ENCODE data around the gene ST3GAL2.

Gene ST3GAL2

GRCh38 chr16:70429888-70430666 lies 8.8 kb downstream of the ST3GAL2 start:
- no peak overlapping the region for H3K4me3 ChIP-seq (ENCODE audit: low read length)
- no peak overlapping the region for H3K27ac ChIP-seq (ENCODE audit: low read depth, low read length)
- peaks cover 27% of the 10 kb centered on the region for H3K4me1 ChIP-seq (ENCODE audit: control insufficient read depth, insufficient read depth, low read length)
- H3K27me3 ChIP-seq (ENCODE audit: control insufficient read depth, insufficient read depth, low read length): no peaks in the 10 kb centered on the region
- no peaks in the 10 kb centered on the region for H3K36me3 ChIP-seq (ENCODE audit: control insufficient read depth, insufficient read depth, low read length)
- H3K9ac ChIP-seq (ENCODE audit: low read length): no peak overlapping the region

- H3K27ac ChIP-seq (ENCODE audit: low read depth, low read length): peak overlapping the region; percentile 42
- H3K4me3 ChIP-seq (ENCODE audit: low read length): peak overlapping the region; percentile 21
- H3K36me3 ChIP-seq (ENCODE audit: control insufficient read depth, insufficient read depth, low read length): no peaks in the 10 kb centered on the region
- no peaks in the 10 kb centered on the region for H3K27me3 ChIP-seq (ENCODE audit: control insufficient read depth, insufficient read depth, low read length)
- H3K9ac ChIP-seq (ENCODE audit: low read length): no peak overlapping the region
- peaks cover 20% of the 10 kb centered on the region for H3K4me1 ChIP-seq (ENCODE audit: control insufficient read depth, insufficient read depth, low read length)
These were observed 10.5 kb downstream of the ST3GAL2 start for GRCh38 chr16:70428178-70428998.

GRCh38 chr16:70427786-70428177 lies 11.1 kb downstream of the ST3GAL2 start:
- no peak overlapping the region for H3K9ac ChIP-seq (ENCODE audit: low read length)
- no peaks in the 10 kb centered on the region for H3K36me3 ChIP-seq (ENCODE audit: control insufficient read depth, insufficient read depth, low read length)
- no peaks in the 10 kb centered on the region for H3K27me3 ChIP-seq (ENCODE audit: control insufficient read depth, insufficient read depth, low read length)
- H3K27ac ChIP-seq (ENCODE audit: low read depth, low read length): peak overlapping the region; percentile 42
- no peak overlapping the region for H3K4me3 ChIP-seq (ENCODE audit: low read length)
- peaks cover 14% of the 10 kb centered on the region for H3K4me1 ChIP-seq (ENCODE audit: control insufficient read depth, insufficient read depth, low read length)

GRCh38 chr16:70422543-70422942 lies 16.4 kb downstream of the ST3GAL2 start:
- H3K4me3 ChIP-seq (ENCODE audit: low read length): no peak overlapping the region
- no peak overlapping the region for H3K9ac ChIP-seq (ENCODE audit: low read length)
- H3K36me3 ChIP-seq (ENCODE audit: control insufficient read depth, insufficient read depth, low read length): no peaks in the 10 kb centered on the region
- H3K27ac ChIP-seq (ENCODE audit: low read depth, low read length): no peak overlapping the region
- H3K27me3 ChIP-seq (ENCODE audit: control insufficient read depth, insufficient read depth, low read length): no peaks in the 10 kb centered on the region
- no peaks in the 10 kb centered on the region for H3K4me1 ChIP-seq (ENCODE audit: control insufficient read depth, insufficient read depth, low read length)

GRCh38 chr16:70421473-70422311 lies 17.2 kb downstream of the ST3GAL2 start:
- Histone ChIP-seq H3K4me1 (ENCODE audit: control insufficient read depth, insufficient read depth, low read length) (no peaks in the 10 kb centered on the region), H3K27ac (ENCODE audit: low read depth, low read length) (no peak overlapping the region), H3K4me3 (ENCODE audit: low read length) (no peak overlapping the region), H3K27me3 (ENCODE audit: control insufficient read depth, insufficient read depth, low read length) (no peaks in the 10 kb centered on the region), H3K9ac (ENCODE audit: low read length) (no peak overlapping the region), H3K36me3 (ENCODE audit: control insufficient read depth, insufficient read depth, low read length) (no peaks in the 10 kb centered on the region)

- H3K36me3 ChIP-seq (ENCODE audit: control insufficient read depth, insufficient read depth, low read length): no peaks in the 10 kb centered on the region
- H3K4me3 ChIP-seq (ENCODE audit: low read length): no peak overlapping the region
- H3K27me3 ChIP-seq (ENCODE audit: control insufficient read depth, insufficient read depth, low read length): no peaks in the 10 kb centered on the region
- no peak overlapping the region for H3K9ac ChIP-seq (ENCODE audit: low read length)
- H3K4me1 ChIP-seq (ENCODE audit: control insufficient read depth, insufficient read depth, low read length): no peaks in the 10 kb centered on the region
- no peak overlapping the region for H3K27ac ChIP-seq (ENCODE audit: low read depth, low read length)
These were observed 17.9 kb downstream of the ST3GAL2 start for GRCh38 chr16:70421014-70421413.

- H3K36me3 ChIP-seq (ENCODE audit: control insufficient read depth, insufficient read depth, low read length): no peaks in the 10 kb centered on the region
- no peak overlapping the region for H3K4me3 ChIP-seq (ENCODE audit: low read length)
- no peak overlapping the region for H3K27ac ChIP-seq (ENCODE audit: low read depth, low read length)
- no peaks in the 10 kb centered on the region for H3K27me3 ChIP-seq (ENCODE audit: control insufficient read depth, insufficient read depth, low read length)
- no peak overlapping the region for H3K9ac ChIP-seq (ENCODE audit: low read length)
- H3K4me1 ChIP-seq (ENCODE audit: control insufficient read depth, insufficient read depth, low read length): no peaks in the 10 kb centered on the region
These were observed 19.2 kb downstream of the ST3GAL2 start for GRCh38 chr16:70419384-70420327.

GRCh38 chr16:70418993-70419318 lies 19.9 kb downstream of the ST3GAL2 start:
- Histone ChIP-seq H3K9ac (ENCODE audit: low read length) (no peak overlapping the region), H3K4me1 (ENCODE audit: control insufficient read depth, insufficient read depth, low read length) (no peaks in the 10 kb centered on the region), H3K4me3 (ENCODE audit: low read length) (no peak overlapping the region), H3K27me3 (ENCODE audit: control insufficient read depth, insufficient read depth, low read length) (no peaks in the 10 kb centered on the region), H3K27ac (ENCODE audit: low read depth, low read length) (no peak overlapping the region), H3K36me3 (ENCODE audit: control insufficient read depth, insufficient read depth, low read length) (no peaks in the 10 kb centered on the region)

GRCh38 chr16:70418274-70418992 lies 20.5 kb downstream of the ST3GAL2 start:
- no peak overlapping the region for H3K4me3 ChIP-seq (ENCODE audit: low read length)
- no peaks in the 10 kb centered on the region for H3K27me3 ChIP-seq (ENCODE audit: control insufficient read depth, insufficient read depth, low read length)
- no peaks in the 10 kb centered on the region for H3K36me3 ChIP-seq (ENCODE audit: control insufficient read depth, insufficient read depth, low read length)
- no peak overlapping the region for H3K9ac ChIP-seq (ENCODE audit: low read length)
- H3K4me1 ChIP-seq (ENCODE audit: control insufficient read depth, insufficient read depth, low read length): no peaks in the 10 kb centered on the region
- H3K27ac ChIP-seq (ENCODE audit: low read depth, low read length): no peak overlapping the region

GRCh38 chr16:70417661-70418060 lies 21.2 kb downstream of the ST3GAL2 start:
- Histone ChIP-seq H3K36me3 (ENCODE audit: control insufficient read depth, insufficient read depth, low read length) (no peaks in the 10 kb centered on the region), H3K4me1 (ENCODE audit: control insufficient read depth, insufficient read depth, low read length) (no peaks in the 10 kb centered on the region), H3K9ac (ENCODE audit: low read length) (no peak overlapping the region), H3K27me3 (ENCODE audit: control insufficient read depth, insufficient read depth, low read length) (no peaks in the 10 kb centered on the region), H3K4me3 (ENCODE audit: low read length) (no peak overlapping the region), H3K27ac (ENCODE audit: low read depth, low read length) (no peak overlapping the region)
